GM21360 (cell line): ENCODE measurements around the gene MCOLN2.
"Not testable (repeated sequence)": the region's sequence is repeated elsewhere in the genome, so short reads cannot be mapped to it uniquely, and the experiment has no call there.

Experiments used
- ATAC-seq: cut with Tn5 transposase; IDR thresholded peaks from one replicate; pipeline ENCODE4 v1.9.1; 2021; ENCODE audit warnings: mild to moderate bottlenecking, moderate library complexity; ENCODE audit not compliant: unreplicated experiment

MCOLN2 gene

GRCh38 chr1:84907095-84907827, 89.7 kb downstream of the MCOLN2 start:
- ATAC-seq = no peak

DNA sequence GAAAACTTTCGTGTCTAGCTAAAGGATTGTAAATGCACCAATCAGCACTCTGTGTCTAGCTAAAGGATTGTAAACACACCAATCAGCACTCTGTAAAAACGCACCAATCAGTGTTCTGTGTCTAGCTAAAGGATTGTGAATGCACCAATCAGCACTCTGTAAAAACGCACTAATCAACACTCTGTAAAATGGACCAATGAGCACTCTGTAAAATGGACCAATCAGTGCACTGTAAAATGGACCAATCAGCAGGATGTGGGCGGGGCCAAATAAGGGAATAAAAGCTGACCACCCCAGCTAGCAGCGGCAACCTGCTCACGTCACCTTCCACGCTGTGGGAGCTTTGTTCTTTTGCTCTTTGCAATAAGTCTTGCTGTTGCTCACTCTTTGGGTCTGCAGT, 94.2 kb downstream of the MCOLN2 start:
- not testable (repeated sequence) for ATAC-seq

GRCh38 chr1:84899969-84900368, 96.9 kb downstream of the MCOLN2 start:
- no peak for ATAC-seq

- ATAC-seq = no peak
Observed at GRCh38 chr1:84896279-84896678, 100.6 kb downstream of the MCOLN2 start.

DNA sequence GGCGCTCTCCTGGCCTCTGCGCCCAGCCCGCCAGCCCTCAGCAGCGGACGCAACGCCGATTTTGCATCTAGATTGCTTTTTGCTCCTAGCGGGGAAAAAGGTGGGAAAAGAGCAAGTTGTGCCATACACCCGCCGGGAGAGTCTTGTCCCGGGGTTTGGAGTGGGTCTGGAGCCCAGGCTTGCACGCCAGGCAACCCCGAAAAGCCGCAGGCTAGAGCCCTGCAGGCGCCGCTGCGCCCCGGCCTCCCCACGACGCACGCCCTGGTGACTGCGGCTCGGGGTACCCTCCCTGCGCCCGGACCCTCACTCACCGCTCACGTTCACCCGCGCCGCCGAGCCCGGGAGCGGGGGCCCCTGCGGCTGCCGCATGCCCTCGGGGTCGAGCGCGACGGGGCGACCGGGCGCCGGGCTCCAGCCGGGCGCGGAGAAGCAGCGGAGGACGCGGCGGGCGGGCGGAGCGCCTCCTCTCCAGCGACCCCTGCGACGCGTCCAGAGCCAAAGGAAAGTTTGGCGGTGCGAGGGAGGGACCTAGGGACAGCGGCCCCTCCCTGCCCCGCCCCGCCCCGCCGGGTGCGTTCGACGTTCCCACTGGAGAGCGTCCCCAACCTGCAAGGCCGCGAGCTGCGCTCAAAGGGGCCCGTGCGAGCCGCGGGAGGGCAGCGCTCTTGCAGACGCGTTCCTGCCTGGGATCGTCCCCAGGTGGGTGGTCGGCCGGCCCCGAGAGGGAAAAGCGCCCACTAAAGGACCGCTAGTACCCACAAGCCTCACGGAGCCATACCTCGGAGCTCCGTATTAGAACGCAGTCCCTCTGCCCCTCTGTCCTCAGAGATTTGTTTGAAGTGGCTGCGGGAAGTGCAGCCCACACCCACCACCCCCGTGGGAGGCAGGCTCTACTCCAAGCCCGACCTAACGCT, 104.0 kb downstream of the MCOLN2 start, which contains the start of gene LPAR3:
LPAR3 (minus strand) TSS at position 502 of the 914 bp plus-strand sequence. CDS start 27,086 bp downstream, outside the sequence.
- ATAC-seq = no peak

DNA sequence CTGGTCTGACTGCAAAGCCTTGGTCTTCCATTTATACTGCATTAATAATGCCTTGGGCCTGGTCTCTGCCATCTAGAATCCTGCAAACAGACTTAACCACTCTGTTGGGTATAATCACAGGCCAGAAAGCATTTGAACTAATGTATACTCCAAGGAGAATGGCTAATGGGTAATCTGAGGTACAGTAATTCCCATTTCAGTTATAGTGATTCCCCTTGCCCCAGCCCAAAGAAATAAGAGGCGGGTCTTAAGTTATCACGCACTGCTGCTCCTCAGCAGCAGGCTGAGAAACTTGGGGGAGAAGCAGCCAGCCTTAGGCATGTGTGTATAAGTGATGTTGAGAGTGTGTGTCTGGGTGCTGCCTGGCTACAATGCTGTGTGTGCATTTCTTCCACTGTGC, 106.3 kb downstream of the MCOLN2 start:
- no peak for ATAC-seq

DNA sequence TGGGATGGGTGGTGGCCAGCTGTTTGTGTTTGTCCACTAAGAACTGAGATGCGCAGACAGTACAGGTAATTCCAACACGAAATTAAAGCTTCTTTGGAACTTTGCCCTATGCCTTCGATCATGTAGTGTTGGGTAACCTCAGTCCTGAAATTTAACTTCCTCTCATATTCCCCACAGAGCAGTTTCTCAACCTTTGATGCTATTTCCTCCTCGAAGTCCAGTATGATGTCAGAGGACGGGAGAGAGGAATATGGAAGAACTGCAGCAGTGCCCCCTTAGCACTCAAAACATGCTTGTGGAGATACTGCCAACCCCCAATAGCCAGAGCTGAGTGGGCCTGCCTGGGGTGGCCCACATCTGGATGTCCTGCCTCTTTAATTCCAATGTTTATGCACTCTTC, 107.5 kb downstream of the MCOLN2 start:
- no peak for ATAC-seq

GRCh38 chr1:84888753-84889152, 108.2 kb downstream of the MCOLN2 start:
- no peak for ATAC-seq

DNA sequence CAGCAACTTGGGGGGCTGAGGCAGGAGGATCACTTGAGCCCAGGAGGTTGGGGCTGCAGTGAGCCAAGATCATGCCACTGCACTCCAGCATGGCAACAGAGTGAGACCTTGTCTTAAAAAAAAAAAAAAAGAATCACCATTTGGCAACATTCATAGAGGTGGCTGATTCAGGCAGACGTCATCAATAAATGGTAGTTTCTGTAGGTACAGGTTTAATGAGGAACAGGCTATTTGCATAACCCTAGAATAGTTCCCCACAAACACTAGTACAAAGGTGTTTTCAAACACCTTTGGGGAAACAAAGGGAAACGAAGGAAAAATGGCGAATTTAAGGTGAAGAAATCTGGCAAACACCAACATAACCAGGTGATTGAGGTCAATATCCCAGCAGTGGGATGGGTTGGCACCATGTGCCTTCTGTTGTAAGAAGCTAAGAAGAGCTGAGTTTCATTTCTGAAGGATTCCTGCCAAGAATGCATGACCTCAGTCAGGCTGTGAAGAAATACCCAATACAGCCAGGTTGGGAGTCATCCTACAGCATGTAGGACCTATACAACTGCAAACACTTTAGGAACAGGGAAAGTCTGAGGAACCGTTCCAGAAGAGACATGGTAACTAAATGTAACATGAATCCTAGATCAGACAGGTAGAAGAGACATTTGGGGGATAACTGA, 109.5 kb downstream of the MCOLN2 start:
- ATAC-seq = no peak

DNA sequence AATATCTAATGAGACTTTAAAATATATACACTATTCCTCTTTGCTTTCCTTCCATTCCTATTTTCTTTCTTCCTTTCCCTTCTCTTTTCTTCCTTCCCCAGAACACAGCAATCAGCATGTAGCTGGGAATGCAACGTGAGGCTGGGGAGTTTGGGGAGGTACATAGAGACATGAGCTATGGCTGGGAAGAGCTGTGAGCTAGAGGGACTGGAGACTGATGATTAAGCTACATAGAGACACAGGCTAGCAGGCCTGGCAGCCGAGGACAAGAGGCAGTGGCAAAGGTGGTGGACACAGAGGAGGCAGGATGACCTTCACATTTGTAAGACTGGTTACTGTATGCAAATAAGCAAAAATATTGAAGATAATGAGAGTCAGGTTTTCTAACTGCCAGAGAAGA, 111.4 kb downstream of the MCOLN2 start:
- ATAC-seq = no peak

DNA sequence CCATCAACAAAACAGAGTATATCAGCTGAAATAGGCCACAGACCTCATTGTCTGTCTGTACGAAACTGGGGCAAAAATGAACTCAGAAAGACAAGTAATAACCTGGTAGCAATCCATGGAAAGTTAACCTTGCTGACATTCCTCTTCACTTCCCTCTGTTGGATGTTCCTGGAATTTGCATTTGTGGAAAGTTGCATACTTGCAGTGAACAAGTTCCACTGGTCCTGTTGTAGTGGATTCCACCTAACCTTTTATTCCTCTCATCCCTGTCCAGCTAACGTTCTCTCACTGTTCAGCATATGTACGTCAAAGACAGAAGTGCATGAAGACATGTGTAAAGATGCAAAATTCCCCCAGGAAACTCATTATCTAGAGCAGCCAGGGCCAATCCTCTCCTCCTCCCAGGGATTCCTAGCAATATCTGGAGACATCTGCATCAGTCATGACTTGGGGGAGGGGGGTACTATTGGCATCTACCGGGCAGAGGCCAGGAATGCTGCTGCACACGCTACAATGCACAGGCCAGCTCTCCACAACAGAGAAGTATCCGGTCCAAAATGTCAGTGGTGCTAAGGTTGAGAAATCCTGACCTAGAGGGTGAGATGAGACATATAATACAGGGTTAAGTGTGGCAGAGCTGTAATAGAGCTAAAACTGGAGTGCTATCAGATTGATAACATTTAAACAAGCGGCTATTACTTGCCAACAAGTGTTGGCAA, 112.1 kb downstream of the MCOLN2 start:
- ATAC-seq = no peak

GRCh38 chr1:84883286-84883685, 113.6 kb downstream of the MCOLN2 start:
- no peak for ATAC-seq

- no peak for ATAC-seq
Observed at GRCh38 chr1:84877592-84877991, 119.3 kb downstream of the MCOLN2 start.

GRCh38 chr1:84876353-84876752, 120.6 kb downstream of the MCOLN2 start:
- no peak for ATAC-seq
